Measurements from ENCODE around the gene MAP3K3.

DNA sequence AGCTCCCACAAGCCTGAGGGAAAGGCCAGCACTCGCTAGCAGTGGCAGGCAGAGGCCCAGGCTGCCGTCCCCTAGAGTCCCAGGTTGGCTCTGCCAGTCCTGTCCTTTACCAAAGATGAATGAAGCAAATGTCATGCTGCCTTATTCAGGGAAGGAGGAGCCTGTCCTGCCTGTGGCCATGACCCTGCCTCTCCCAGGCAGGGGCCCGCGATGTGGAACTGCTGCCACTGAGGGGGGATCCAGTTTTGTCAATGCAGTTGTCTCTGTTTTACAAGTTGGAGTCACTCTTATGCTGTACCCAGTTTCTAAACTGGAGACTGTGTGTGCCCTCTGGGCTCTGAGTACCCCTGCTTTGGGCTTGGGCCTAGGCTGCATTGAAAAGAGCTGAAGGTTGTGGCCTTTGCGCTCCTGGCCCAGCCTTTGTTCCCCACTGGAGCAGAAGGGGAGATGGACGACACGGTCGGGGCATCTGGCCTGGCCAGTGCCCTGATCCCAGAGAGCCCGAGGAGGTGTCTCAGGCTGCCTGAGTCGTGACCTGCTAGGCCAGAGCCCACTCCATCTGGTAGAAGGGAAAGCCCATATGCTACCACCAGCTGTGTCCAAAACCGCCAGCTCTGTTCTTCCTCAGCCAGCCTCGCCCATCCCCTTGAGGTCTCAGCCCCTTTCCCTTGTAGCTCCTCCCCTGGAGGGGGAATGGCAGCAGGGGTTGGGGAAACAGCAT, 72.2 kb downstream of the MAP3K3 start:
- TF ChIP-seq, protein P1, sequence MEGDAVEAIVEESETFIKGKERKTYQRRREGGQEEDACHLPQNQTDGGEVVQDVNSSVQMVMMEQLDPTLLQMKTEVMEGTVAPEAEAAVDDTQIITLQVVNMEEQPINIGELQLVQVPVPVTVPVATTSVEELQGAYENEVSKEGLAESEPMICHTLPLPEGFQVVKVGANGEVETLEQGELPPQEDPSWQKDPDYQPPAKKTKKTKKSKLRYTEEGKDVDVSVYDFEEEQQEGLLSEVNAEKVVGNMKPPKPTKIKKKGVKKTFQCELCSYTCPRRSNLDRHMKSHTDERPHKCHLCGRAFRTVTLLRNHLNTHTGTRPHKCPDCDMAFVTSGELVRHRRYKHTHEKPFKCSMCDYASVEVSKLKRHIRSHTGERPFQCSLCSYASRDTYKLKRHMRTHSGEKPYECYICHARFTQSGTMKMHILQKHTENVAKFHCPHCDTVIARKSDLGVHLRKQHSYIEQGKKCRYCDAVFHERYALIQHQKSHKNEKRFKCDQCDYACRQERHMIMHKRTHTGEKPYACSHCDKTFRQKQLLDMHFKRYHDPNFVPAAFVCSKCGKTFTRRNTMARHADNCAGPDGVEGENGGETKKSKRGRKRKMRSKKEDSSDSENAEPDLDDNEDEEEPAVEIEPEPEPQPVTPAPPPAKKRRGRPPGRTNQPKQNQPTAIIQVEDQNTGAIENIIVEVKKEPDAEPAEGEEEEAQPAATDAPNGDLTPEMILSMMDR (IDR thresholded peaks at IDR 0.05; ENCODE audit: insufficient read depth, low read length): no peak
- no peak for TF ChIP-seq GABPA (IDR thresholded peaks at IDR 0.05; ENCODE audit: low read depth)

Data from HL-60 (cell line).